ENCODE measurements around the gene TGFB1I1.
"Not testable (repeated sequence)": the region's sequence is repeated elsewhere in the genome, so short reads cannot be mapped to it uniquely, and the experiment has no call there.

Gene TGFB1I1

GRCh38 chr16:31472709-31473203 is 804 bp downstream of the TGFB1I1 start:
- DNase-seq (ENCODE audit: insufficient read length, low spot score) (peak; percentile 97), FAIRE-seq (peak; percentile 6)
- 0 out of 2 replicates have a peak, but pooled peaks have one; percentile 17 for TF ChIP-seq POLR2A (IDR thresholded peaks at IDR 0.05; ENCODE audit: low read depth, low read length)

- DNase-seq (ENCODE audit: insufficient read length, low spot score) (no peak), FAIRE-seq (no peak)
- TF ChIP-seq POLR2A (IDR thresholded peaks at IDR 0.05; ENCODE audit: low read depth, low read length), result no peak
Measured at GRCh38 chr16:31473264-31473984, 1.5 kb downstream of the TGFB1I1 start.

- FAIRE-seq, result no peak
- TF ChIP-seq POLR2A (IDR thresholded peaks at IDR 0.05; ENCODE audit: low read depth, low read length), result no peak
- no peak for DNase-seq (ENCODE audit: insufficient read length, low spot score)
Measured at GRCh38 chr16:31474173-31474714, 2.3 kb downstream of the TGFB1I1 start.

- DNase-seq (ENCODE audit: insufficient read length, low spot score), result no peak
- FAIRE-seq, result no peak
- no peak for TF ChIP-seq POLR2A (IDR thresholded peaks at IDR 0.05; ENCODE audit: low read depth, low read length)
Measured at GRCh38 chr16:31474773-31475738, 3.1 kb downstream of the TGFB1I1 start.

GRCh38 chr16:31475946-31476302 is 4.0 kb downstream of the TGFB1I1 start:
- TF ChIP-seq POLR2A (IDR thresholded peaks at IDR 0.05; ENCODE audit: low read depth, low read length), result no peak
- DNase-seq (ENCODE audit: insufficient read length, low spot score) (no peak), FAIRE-seq (no peak)

GRCh38 chr16:31476303-31477219 is 4.6 kb downstream of the TGFB1I1 start:
- DNase-seq (ENCODE audit: insufficient read length, low spot score), result no peak
- no peak for TF ChIP-seq POLR2A (IDR thresholded peaks at IDR 0.05; ENCODE audit: low read depth, low read length)
- no peak for FAIRE-seq

GRCh38 chr16:31477220-31478216 is 5.6 kb downstream of the TGFB1I1 start:
- DNase-seq (ENCODE audit: insufficient read length, low spot score) (no peak), FAIRE-seq (no peak)

GRCh38 chr16:31478956-31479355 is 7.0 kb downstream of the TGFB1I1 start:
- no peak for TF ChIP-seq POLR2A (IDR thresholded peaks at IDR 0.05; ENCODE audit: low read depth, low read length)
- DNase-seq (ENCODE audit: insufficient read length, low spot score), result no peak
- no peak for FAIRE-seq

More at GRCh38 chr16:31477220-31478216, 5.6 kb downstream of the TGFB1I1 start:
- no peak for TF ChIP-seq POLR2A (IDR thresholded peaks at IDR 0.05; ENCODE audit: low read depth, low read length)

GRCh38 chr16:31479751-31480150 is 7.8 kb downstream of the TGFB1I1 start:
- FAIRE-seq, result no peak
- TF ChIP-seq POLR2A (IDR thresholded peaks at IDR 0.05; ENCODE audit: low read depth, low read length), result no peak
- DNase-seq (ENCODE audit: insufficient read length, low spot score), result no peak

GRCh38 chr16:31480851-31481536 is 9.0 kb downstream of the TGFB1I1 start:
- TF ChIP-seq POLR2A (IDR thresholded peaks at IDR 0.05; ENCODE audit: low read depth, low read length), result no peak
- DNase-seq (ENCODE audit: insufficient read length, low spot score), result no peak
- FAIRE-seq, result no peak

- DNase-seq (ENCODE audit: insufficient read length, low spot score) (no peak), FAIRE-seq (no peak)
- no peak for TF ChIP-seq POLR2A (IDR thresholded peaks at IDR 0.05; ENCODE audit: low read depth, low read length)
Measured at GRCh38 chr16:31483081-31483480, 11.1 kb downstream of the TGFB1I1 start, which contains the start of gene SLC5A2. SLC5A2 (plus strand) TSS chr16:31483123; CDS start chr16:31483137, 14 bp downstream.

- FAIRE-seq; DNase-seq (ENCODE audit: insufficient read length, low spot score): not testable (repeated sequence)
Measured at GRCh38 chr16:31484048-31484447, 12.1 kb downstream of the TGFB1I1 start.

All from H54 (cell line).